Immature natural killer cell (primary cell): Measurements from ENCODE around the gene QRICH1. TPM values are rescaled to one million over a fixed set of nuclear protein-coding genes. Genes with fewer than 3 reads are reported as not detected.

Experiments used
- DNase-seq, 3 donors: peaks; one replicate each; pipeline ENCODE4 v3.0.0; 2022; ENCODE audit warnings: mixed read lengths in 1 of 3
- H3K27ac Mint-ChIP-seq, 6 donors: one replicate each; pipeline ENCODE4 v1.8.0; 2020; ENCODE audit warnings: mixed read lengths in 6 of 6, mild to moderate bottlenecking in 5 of 6, inconsistent platforms in 4 of 6, moderate library complexity in 3 of 6
- H3K27me3 Mint-ChIP-seq, 3 donors: one replicate each; pipeline ENCODE4 v1.8.0; 2020 to 2021; ENCODE audit warnings: low read depth in 3 of 3, mild to moderate bottlenecking in 3 of 3, mixed read lengths in 3 of 3, moderate library complexity in 3 of 3, inconsistent platforms in 1 of 3
- H3K36me3 Mint-ChIP-seq, 3 donors: one replicate each; pipeline ENCODE4 v1.8.0; 2020; ENCODE audit warnings: mixed read lengths in 3 of 3, inconsistent platforms in 2 of 3, mild to moderate bottlenecking in 2 of 3
- H3K4me1 Mint-ChIP-seq, 2 donors: one replicate each; pipeline ENCODE4 v1.8.0; 2020; ENCODE audit warnings: inconsistent platforms in 2 of 2, mild to moderate bottlenecking in 2 of 2, mixed read lengths in 2 of 2, moderate library complexity in 1 of 2
- H3K4me3 Mint-ChIP-seq, 5 donors: one replicate each; pipeline ENCODE4 v1.8.0; 2020; ENCODE audit warnings: mild to moderate bottlenecking in 5 of 5, mixed read lengths in 5 of 5, inconsistent platforms in 3 of 5, moderate library complexity in 3 of 5
- H3K9me3 Mint-ChIP-seq, 6 donors: one replicate each; pipeline ENCODE4 v1.8.0; 2020; ENCODE audit warnings: mild to moderate bottlenecking in 6 of 6, mixed read lengths in 6 of 6, inconsistent platforms in 4 of 6, moderate library complexity in 3 of 6
- polyA plus RNA-seq, 3 donors: library from polyadenylated mRNA; unstranded; fragments of 300-500 nt; fragmentation: Illumina TruSeq; gene quantifications; one replicate each; pipeline ENCODE4 v1.2.3, GENCODE V29; 2021

QRICH1 gene
- polyA plus RNA-seq, 3 donors from 2014 or later, result 9.7 to 29.3 (median 15.1) TPM

GRCh38 chr3:49104427-49105291 is 10.8 kb upstream of the QRICH1 start, which contains the start of gene QARS1:
Gene QARS1 (minus strand): TSS chr3:49104757. CDS start chr3:49104733, 24 bp downstream.
- H3K36me3 Mint-ChIP-seq, result peaks cover 14 to 25% (median 21%) of the 10 kb centered on the region in 3 donors
- peaks cover 29 to 34% of the 10 kb centered on the region in 2 donors for H3K4me1 Mint-ChIP-seq

GRCh38 chr3:49104052-49104426 is 10.2 kb upstream of the QRICH1 start:
- H3K4me1 Mint-ChIP-seq, result peaks cover 29 to 34% of the 10 kb centered on the region in 2 donors
- H3K27me3 Mint-ChIP-seq, result peaks cover 0 to 3% (median 3%) of the 10 kb centered on the region in 3 donors
- peak overlapping the region; percentile 87 to 99 (median 97) for H3K27ac Mint-ChIP-seq
- H3K4me3 Mint-ChIP-seq, result peak overlapping the region; percentile 92 to 99 (median 98)
- no peaks in the 10 kb centered on the region for H3K9me3 Mint-ChIP-seq
- peaks cover 10 to 23% (median 17%) of the 10 kb centered on the region in 3 donors for H3K36me3 Mint-ChIP-seq
- no peak for DNase-seq

More at GRCh38 chr3:49104427-49105291, 10.8 kb upstream of the QRICH1 start, which contains the start of gene QARS1:
- DNase-seq, result peak; percentile 87 to 89 (median 88)
- Mint-ChIP-seq H3K9me3 (no peaks in the 10 kb centered on the region), H3K27me3 (peaks cover 0 to 3% (median 3%) of the 10 kb centered on the region in 3 donors), H3K4me3 (peak within 1 kb of the TSS; percentile 92 to 99 (median 98)), H3K27ac (peak within 1 kb of the TSS; percentile 87 to 99 (median 97))

- peaks cover 14 to 23% (median 20%) of the 10 kb centered on the region in 3 donors for H3K36me3 Mint-ChIP-seq
- H3K9me3 Mint-ChIP-seq, result no peaks in the 10 kb centered on the region
- no peak overlapping the region for H3K27ac Mint-ChIP-seq
- no peak overlapping the region for H3K4me3 Mint-ChIP-seq
- H3K27me3 Mint-ChIP-seq, result peaks cover 2 to 4% (median 3%) of the 10 kb centered on the region in 3 donors
- DNase-seq, result no peak
- H3K4me1 Mint-ChIP-seq, result peaks cover 21 to 26% of the 10 kb centered on the region in 2 donors
Observed at GRCh38 chr3:49100046-49100615, 6.3 kb upstream of the QRICH1 start.

GRCh38 chr3:49098910-49099630 is 5.2 kb upstream of the QRICH1 start:
- Mint-ChIP-seq H3K36me3 (peaks cover 14 to 23% (median 20%) of the 10 kb centered on the region in 3 donors), H3K4me1 (peaks cover 19 to 23% of the 10 kb centered on the region in 2 donors), H3K27ac (peak overlapping the region in 1 of 6 donors; percentile 3), H3K27me3 (peaks cover 2 to 5% (median 5%) of the 10 kb centered on the region in 3 donors), H3K9me3 (no peaks in the 10 kb centered on the region), H3K4me3 (no peak overlapping the region)
- no peak for DNase-seq

GRCh38 chr3:49098429-49098828 is 4.6 kb upstream of the QRICH1 start:
- H3K36me3 Mint-ChIP-seq, result peaks cover 14 to 23% (median 20%) of the 10 kb centered on the region in 3 donors
- no peak overlapping the region for H3K4me3 Mint-ChIP-seq
- no peaks in the 10 kb centered on the region for H3K9me3 Mint-ChIP-seq

GRCh38 chr3:49092938-49093852 is 676 bp downstream of the QRICH1 start:
- Mint-ChIP-seq H3K9me3 (no peaks in the 10 kb centered on the region), H3K27ac (peak overlapping the region; percentile 92 to 95 (median 94)), H3K27me3 (peaks cover 5 to 13% (median 11%) of the 10 kb centered on the region in 3 donors), H3K4me3 (peak overlapping the region; percentile 88 to 100 (median 94)), H3K36me3 (peaks cover 0 to 3% (median 0%) of the 10 kb centered on the region in 3 donors), H3K4me1 (peaks cover 42 to 49% of the 10 kb centered on the region in 2 donors)
- DNase-seq, result peak; percentile 82 to 87 (median 86)

More at GRCh38 chr3:49098429-49098828, 4.6 kb upstream of the QRICH1 start:
- peaks cover 5 to 8% (median 6%) of the 10 kb centered on the region in 3 donors for H3K27me3 Mint-ChIP-seq
- no peak for DNase-seq
- no peak overlapping the region for H3K27ac Mint-ChIP-seq
- H3K4me1 Mint-ChIP-seq, result peaks cover 14 to 17% of the 10 kb centered on the region in 2 donors

GRCh38 chr3:49081429-49081828 is 12.4 kb downstream of the QRICH1 start:
- Mint-ChIP-seq H3K4me1 (peaks cover 9 to 34% of the 10 kb centered on the region in 2 donors), H3K36me3 (peaks cover 0 to 4% (median 4%) of the 10 kb centered on the region in 3 donors), H3K27ac (no peak overlapping the region), H3K9me3 (no peaks in the 10 kb centered on the region), H3K27me3 (peaks cover 0 to 2% (median 0%) of the 10 kb centered on the region in 3 donors), H3K4me3 (no peak overlapping the region)
- no peak for DNase-seq

GRCh38 chr3:49079270-49079669 is 14.6 kb downstream of the QRICH1 start:
- DNase-seq, result no peak
- Mint-ChIP-seq H3K36me3 (peaks cover 0 to 4% (median 4%) of the 10 kb centered on the region in 3 donors), H3K4me3 (no peak overlapping the region), H3K27me3 (no peaks in the 10 kb centered on the region), H3K27ac (no peak overlapping the region), H3K9me3 (no peaks in the 10 kb centered on the region), H3K4me1 (peaks cover 6 to 34% of the 10 kb centered on the region in 2 donors)

- H3K36me3 Mint-ChIP-seq, result peaks cover 4 to 15% (median 8%) of the 10 kb centered on the region in 3 donors
- H3K9me3 Mint-ChIP-seq, result no peaks in the 10 kb centered on the region
- peak overlapping the region in 1 of 6 donors; percentile 16 for H3K27ac Mint-ChIP-seq
- no peak for DNase-seq
- peaks cover 0 to 1% (median 0%) of the 10 kb centered on the region in 3 donors for H3K27me3 Mint-ChIP-seq
- peaks cover 6 to 29% of the 10 kb centered on the region in 2 donors for H3K4me1 Mint-ChIP-seq
- no peak overlapping the region for H3K4me3 Mint-ChIP-seq
Observed at GRCh38 chr3:49076646-49077045, 17.2 kb downstream of the QRICH1 start.

GRCh38 chr3:49076116-49076515 is 17.8 kb downstream of the QRICH1 start:
- Mint-ChIP-seq H3K4me3 (no peak overlapping the region), H3K27me3 (peaks cover 0 to 1% (median 0%) of the 10 kb centered on the region in 3 donors), H3K9me3 (no peaks in the 10 kb centered on the region), H3K36me3 (peaks cover 4 to 19% (median 8%) of the 10 kb centered on the region in 3 donors), H3K27ac (no peak overlapping the region), H3K4me1 (peaks cover 8 to 29% of the 10 kb centered on the region in 2 donors)
- no peak for DNase-seq

GRCh38 chr3:49058011-49058410 is 35.9 kb downstream of the QRICH1 start:
- no peaks in the 10 kb centered on the region for H3K4me1 Mint-ChIP-seq
- DNase-seq, result no peak
- peaks cover 0 to 2% (median 0%) of the 10 kb centered on the region in 3 donors for H3K27me3 Mint-ChIP-seq
- peak overlapping the region in 1 of 6 donors; percentile 45 for H3K27ac Mint-ChIP-seq
- H3K4me3 Mint-ChIP-seq, result no peak overlapping the region
- peaks cover 4 to 23% (median 6%) of the 10 kb centered on the region in 3 donors for H3K36me3 Mint-ChIP-seq
- H3K9me3 Mint-ChIP-seq, result no peaks in the 10 kb centered on the region

- H3K4me3 Mint-ChIP-seq, result no peak overlapping the region
- peaks cover 0 to 2% (median 0%) of the 10 kb centered on the region in 3 donors for H3K27me3 Mint-ChIP-seq
- no peak for DNase-seq
- H3K9me3 Mint-ChIP-seq, result no peaks in the 10 kb centered on the region
- peaks cover 6 to 26% (median 7%) of the 10 kb centered on the region in 3 donors for H3K36me3 Mint-ChIP-seq
- H3K4me1 Mint-ChIP-seq, result peaks cover 0 to under 1% of the 10 kb centered on the region in 2 donors
- no peak overlapping the region for H3K27ac Mint-ChIP-seq
Observed at GRCh38 chr3:49057268-49057667, 36.6 kb downstream of the QRICH1 start.
